Neural cell (in vitro differentiated cells): ENCODE data around the gene TSGA10. TPM values are rescaled to one million over a fixed set of nuclear protein-coding genes. Genes with fewer than 3 reads are reported as not detected.
"Not testable (repeated sequence)": the region's sequence is repeated elsewhere in the genome, so short reads cannot be mapped to it uniquely, and the experiment has no call there.

Experiments used
- H2AFZ ChIP-seq: fragments of 200-600, 300-800 bp; sonication (generic), shearing (Covaris generic); 2 replicates; pipeline ENCODE4 v1.6.0; 2014; ENCODE audit warnings: low read depth, mild to moderate bottlenecking, antibody characterized with exemption, low read length, moderate library complexity
- H3F3A ChIP-seq: fragments of 200-600 bp; shearing (Covaris generic); 2 replicates; pipeline ENCODE4 v1.6.1; 2016; ENCODE audit warnings: mild to moderate bottlenecking, moderate library complexity, mixed read lengths, antibody characterized with exemption, low read length; ENCODE audit not compliant: insufficient read depth, poor library complexity, severe bottlenecking
- H3K27ac ChIP-seq: fragments of 200-600, 300-800 bp; sonication (generic), shearing (Covaris generic); 2 replicates; pipeline ENCODE4 v1.5.1; 2014; ENCODE audit warnings: mild to moderate bottlenecking, low read length, moderate library complexity
- H3K27me3 ChIP-seq: fragments of 300-800, 200-600 bp; sonication (generic), shearing (Covaris generic); 2 replicates; pipeline ENCODE4 v1.6.0; 2014; ENCODE audit warnings: mild to moderate bottlenecking, low read depth, low read length, moderate library complexity; ENCODE audit not compliant: insufficient read depth
- H3K36me3 ChIP-seq: fragments of 300-800, 200-600 bp; sonication (generic), shearing (Covaris generic); 2 replicates; pipeline ENCODE4 v1.5.1; 2014; ENCODE audit warnings: mild to moderate bottlenecking, antibody characterized with exemption, low read length, moderate library complexity; ENCODE audit not compliant: insufficient read depth
- H3K4me2 ChIP-seq: fragments of 300-800, 200-600 bp; sonication (generic), shearing (Covaris generic); 2 replicates; pipeline ENCODE4 v1.6.0; 2014; ENCODE audit warnings: mild to moderate bottlenecking, low read length
- H3K4me3 ChIP-seq: fragments of 300-800, 200-600 bp; sonication (generic), shearing (Covaris generic); 2 replicates; pipeline ENCODE4 v1.5.1; 2014; ENCODE audit warnings: mild to moderate bottlenecking, low read length, moderate library complexity
- H3K79me2 ChIP-seq: fragments of 200-600 bp; shearing (Covaris generic); replicated peaks from 2 replicates; pipeline ENCODE4 v1.6.0; 2014; ENCODE audit warnings: mild to moderate bottlenecking, low read length, moderate library complexity; ENCODE audit not compliant: insufficient read depth
- H3K9ac ChIP-seq: fragments of 300-800, 200-600 bp; sonication (generic), shearing (Covaris generic); 2 replicates; pipeline ENCODE4 v1.6.1; 2016; ENCODE audit warnings: mild to moderate bottlenecking, low read length, mixed read lengths
- H3K9me2 ChIP-seq: fragments of 200-600 bp; shearing (Covaris generic); 2 replicates; pipeline ENCODE4 v1.6.1; 2016; ENCODE audit warnings: mild to moderate bottlenecking, low read length, mixed read lengths; ENCODE audit not compliant: insufficient read depth
- H3K9me3 ChIP-seq: fragments of 200-600, 300-800 bp; sonication (generic), shearing (Covaris generic); 2 replicates; pipeline ENCODE4 v1.6.1; 2016; ENCODE audit warnings: mild to moderate bottlenecking, mixed run types, low read length, moderate library complexity, mixed read lengths
- H4K20me1 ChIP-seq: fragments of 200-600 bp; shearing (Covaris generic); 2 replicates; pipeline ENCODE4 v1.6.1; 2016; ENCODE audit warnings: mild to moderate bottlenecking, mixed run types; ENCODE audit not compliant: insufficient read depth
- CTCF ChIP-seq: fragments of 450-650 bp; IDR thresholded peaks from 2 replicates; pipeline ENCODE4 v1.5.1; 2014; ENCODE audit warnings: antibody characterized with exemption, mild to moderate bottlenecking, moderate library complexity; ENCODE audit not compliant: poor library complexity, severe bottlenecking
- EP300 ChIP-seq: fragments of 450-650 bp; conservative IDR thresholded peaks from 2 replicates; pipeline ENCODE4 v1.6.1; 2014; ENCODE audit warnings: antibody characterized with exemption, mild to moderate bottlenecking, moderate library complexity; ENCODE audit not compliant: poor library complexity, severe bottlenecking
- EZH2 ChIP-seq: fragments of 200-600, 300-800 bp; shearing (Covaris generic), sonication (generic); IDR thresholded peaks from 2 replicates; pipeline ENCODE4 v1.6.1; 2014; ENCODE audit warnings: antibody characterized with exemption, low read length, borderline replicate concordance, mild to moderate bottlenecking; ENCODE audit not compliant: insufficient read depth, poor library complexity, severe bottlenecking
- MXI1 ChIP-seq: fragments of 450-650 bp; conservative IDR thresholded peaks from 2 replicates; pipeline ENCODE4 v1.6.1; 2014; ENCODE audit warnings: antibody characterized with exemption, mild to moderate bottlenecking; ENCODE audit not compliant: poor library complexity, severe bottlenecking
- POLR2AphosphoS5 ChIP-seq: IDR thresholded peaks from 2 replicates; pipeline ENCODE4 v1.6.1; 2012
- RAD21 ChIP-seq: fragments of 450-650 bp; conservative IDR thresholded peaks from 2 replicates; pipeline ENCODE4 v1.6.1; 2014; ENCODE audit warnings: antibody characterized with exemption, mild to moderate bottlenecking, moderate library complexity
- SMC3 ChIP-seq: fragments of 450-650 bp; conservative IDR thresholded peaks from 2 replicates; pipeline ENCODE4 v1.6.1; 2014; ENCODE audit warnings: antibody characterized with exemption, mild to moderate bottlenecking, moderate library complexity; ENCODE audit not compliant: poor library complexity
- TAF1 ChIP-seq: IDR thresholded peaks from 2 replicates; pipeline ENCODE4 v1.6.1; 2012; ENCODE audit warnings: low read depth
- polyA plus RNA-seq: library from polyadenylated mRNA; depleted of rRNA; stranded (reverse); fragments of >200 nt; gene quantifications from 2 replicates; pipeline ENCODE4 v1.2.3, GENCODE V29; 2014
- TF ChIP-seq, protein P1 (sequence below): IDR thresholded peaks from 2 replicates; pipeline ENCODE4 v1.6.1; 2012; ENCODE audit warnings: borderline replicate concordance

Gene TSGA10
- polyA plus RNA-seq, 1 donor from 2014 or later = 8.0 TPM

GRCh38 chr2:99067871-99068625, 86.7 kb downstream of the TSGA10 start:
- Histone ChIP-seq H3K79me2 (no peaks in the 10 kb centered on the region), H3F3A (no peaks in the 10 kb centered on the region), H3K27ac (no peak overlapping the region), H3K9me2 (no peaks in the 10 kb centered on the region), H3K9ac (no peak overlapping the region), H3K36me3 (no peaks in the 10 kb centered on the region), H4K20me1 (no peaks in the 10 kb centered on the region), H3K9me3 (no peaks in the 10 kb centered on the region), H3K27me3 (no peaks in the 10 kb centered on the region), H2AFZ (no peak overlapping the region), H3K4me2 (no peak overlapping the region), H3K4me3 (no peak overlapping the region)
- TF ChIP-seq CTCF = no peak
- TF ChIP-seq EZH2 = no peak
- TF ChIP-seq, protein P1, sequence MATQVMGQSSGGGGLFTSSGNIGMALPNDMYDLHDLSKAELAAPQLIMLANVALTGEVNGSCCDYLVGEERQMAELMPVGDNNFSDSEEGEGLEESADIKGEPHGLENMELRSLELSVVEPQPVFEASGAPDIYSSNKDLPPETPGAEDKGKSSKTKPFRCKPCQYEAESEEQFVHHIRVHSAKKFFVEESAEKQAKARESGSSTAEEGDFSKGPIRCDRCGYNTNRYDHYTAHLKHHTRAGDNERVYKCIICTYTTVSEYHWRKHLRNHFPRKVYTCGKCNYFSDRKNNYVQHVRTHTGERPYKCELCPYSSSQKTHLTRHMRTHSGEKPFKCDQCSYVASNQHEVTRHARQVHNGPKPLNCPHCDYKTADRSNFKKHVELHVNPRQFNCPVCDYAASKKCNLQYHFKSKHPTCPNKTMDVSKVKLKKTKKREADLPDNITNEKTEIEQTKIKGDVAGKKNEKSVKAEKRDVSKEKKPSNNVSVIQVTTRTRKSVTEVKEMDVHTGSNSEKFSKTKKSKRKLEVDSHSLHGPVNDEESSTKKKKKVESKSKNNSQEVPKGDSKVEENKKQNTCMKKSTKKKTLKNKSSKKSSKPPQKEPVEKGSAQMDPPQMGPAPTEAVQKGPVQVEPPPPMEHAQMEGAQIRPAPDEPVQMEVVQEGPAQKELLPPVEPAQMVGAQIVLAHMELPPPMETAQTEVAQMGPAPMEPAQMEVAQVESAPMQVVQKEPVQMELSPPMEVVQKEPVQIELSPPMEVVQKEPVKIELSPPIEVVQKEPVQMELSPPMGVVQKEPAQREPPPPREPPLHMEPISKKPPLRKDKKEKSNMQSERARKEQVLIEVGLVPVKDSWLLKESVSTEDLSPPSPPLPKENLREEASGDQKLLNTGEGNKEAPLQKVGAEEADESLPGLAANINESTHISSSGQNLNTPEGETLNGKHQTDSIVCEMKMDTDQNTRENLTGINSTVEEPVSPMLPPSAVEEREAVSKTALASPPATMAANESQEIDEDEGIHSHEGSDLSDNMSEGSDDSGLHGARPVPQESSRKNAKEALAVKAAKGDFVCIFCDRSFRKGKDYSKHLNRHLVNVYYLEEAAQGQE = no peak
- no peak for TF ChIP-seq RAD21
- TF ChIP-seq POLR2AphosphoS5 = no peak
- no peak for TF ChIP-seq SMC3
- no peak for TF ChIP-seq EP300
- no peak for TF ChIP-seq TAF1
- TF ChIP-seq MXI1 = no peak

DNA sequence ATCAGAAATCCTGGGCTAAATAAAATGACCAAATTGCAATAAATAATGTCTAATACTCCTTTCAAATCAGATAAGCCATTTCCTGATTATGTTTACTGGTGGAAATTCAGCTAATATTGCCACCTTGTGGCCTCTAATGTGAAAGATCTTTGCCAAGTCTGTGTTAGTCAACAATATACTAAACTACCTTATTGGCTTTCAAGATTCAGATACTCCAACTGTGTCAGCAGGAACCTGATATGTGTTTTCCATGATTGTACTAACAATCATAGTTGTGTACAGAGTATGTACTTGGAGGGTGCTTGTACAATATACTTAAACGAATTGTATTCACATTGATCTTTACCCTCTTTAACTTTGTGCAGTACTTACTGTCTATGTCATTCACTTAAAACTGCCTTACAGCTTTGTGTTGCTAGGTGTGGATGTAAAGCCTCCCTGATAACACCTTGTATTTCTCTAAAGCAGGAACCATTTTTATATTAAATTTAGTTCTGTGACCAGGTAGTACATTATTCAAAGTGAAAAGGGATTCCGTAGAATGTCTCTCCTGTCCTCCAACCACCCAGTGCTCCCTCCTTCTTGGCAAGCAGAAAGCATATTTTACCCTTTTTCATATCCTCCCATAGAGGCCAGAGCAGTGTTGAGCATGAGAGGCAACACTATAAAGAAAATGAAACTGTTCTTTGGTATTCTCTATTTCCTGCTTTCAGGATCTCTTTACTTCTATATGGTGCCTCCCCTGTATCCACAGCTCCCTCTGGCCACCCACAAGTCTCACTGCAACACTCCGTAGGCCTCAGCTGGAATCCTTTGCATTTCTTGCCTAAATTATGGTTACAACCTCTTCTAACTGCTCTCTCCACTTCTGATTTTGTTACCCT, 88.4 kb downstream of the TSGA10 start:
- no peaks in the 10 kb centered on the region for H3K36me3 ChIP-seq
- no peaks in the 10 kb centered on the region for H4K20me1 ChIP-seq
- no peak overlapping the region for H2AFZ ChIP-seq
- H3K4me3 ChIP-seq = no peak overlapping the region
- H3K79me2 ChIP-seq = no peaks in the 10 kb centered on the region
- no peak overlapping the region for H3K27ac ChIP-seq
- no peaks in the 10 kb centered on the region for H3K27me3 ChIP-seq
- no peaks in the 10 kb centered on the region for H3F3A ChIP-seq
- no peak overlapping the region for H3K4me2 ChIP-seq
- peak; percentile 82 for TF ChIP-seq RAD21
- TF ChIP-seq, protein P1 = no peak
- peak; percentile 80 for TF ChIP-seq CTCF
- peak; percentile 86 for TF ChIP-seq SMC3
- no peaks in the 10 kb centered on the region for H3K9me2 ChIP-seq
- H3K9me3 ChIP-seq = no peaks in the 10 kb centered on the region
- H3K9ac ChIP-seq = no peak overlapping the region

DNA sequence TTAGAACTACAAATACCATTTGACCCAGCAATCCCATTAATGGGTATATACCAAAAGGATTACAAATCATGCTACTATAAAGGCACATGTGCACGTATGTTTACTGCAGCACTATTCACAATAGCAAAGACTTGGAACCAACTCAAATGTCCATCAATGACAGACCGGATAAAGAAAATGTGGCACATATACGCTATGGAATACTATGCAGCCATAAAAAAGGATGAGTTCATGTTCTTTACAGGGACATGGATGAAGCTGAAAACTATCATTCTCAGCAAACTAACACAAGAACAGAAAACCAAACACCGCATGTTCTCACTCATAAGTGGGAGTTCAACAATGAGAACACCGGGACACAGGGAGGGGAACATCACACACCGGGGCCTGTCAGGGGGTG, 105.6 kb downstream of the TSGA10 start:
- H3K9me3 ChIP-seq, H3F3A ChIP-seq, H3K9me2 ChIP-seq, H3K4me2 ChIP-seq, H3K79me2 ChIP-seq, H3K27me3 ChIP-seq, H4K20me1 ChIP-seq, H2AFZ ChIP-seq, H3K27ac ChIP-seq, H3K9ac ChIP-seq, H3K4me3 ChIP-seq, H3K36me3 ChIP-seq: not testable (repeated sequence)
